ENCODE data around the gene SMIM7.

Gene SMIM7

GRCh38 chr19:16620018-16620417 lies 39.9 kb downstream of the SMIM7 start:
- DNase-seq = no peak

- no peak for DNase-seq
Observed at GRCh38 chr19:16619457-16619856, 40.5 kb downstream of the SMIM7 start.

- DNase-seq = no peak
Observed at GRCh38 chr19:16618248-16618647, 41.7 kb downstream of the SMIM7 start.

GRCh38 chr19:16615808-16616207 lies 44.1 kb downstream of the SMIM7 start:
- DNase-seq = no peak

GRCh38 chr19:16614941-16615340 lies 45.0 kb downstream of the SMIM7 start:
- DNase-seq = no peak

- DNase-seq = no peak
Observed at GRCh38 chr19:16613841-16614240, 46.1 kb downstream of the SMIM7 start.

- no peak for DNase-seq
Observed at GRCh38 chr19:16612636-16613035, 47.3 kb downstream of the SMIM7 start.

- no peak for DNase-seq
Observed at GRCh38 chr19:16611121-16611520, 48.8 kb downstream of the SMIM7 start.

GRCh38 chr19:16609511-16610200 lies 50.3 kb downstream of the SMIM7 start:
- no peak for DNase-seq

GRCh38 chr19:16608290-16608739 lies 51.6 kb downstream of the SMIM7 start:
- no peak for DNase-seq

GRCh38 chr19:16607819-16608218 lies 52.1 kb downstream of the SMIM7 start:
- no peak for DNase-seq

GRCh38 chr19:16605553-16605994 lies 54.4 kb downstream of the SMIM7 start:
- DNase-seq = no peak

GRCh38 chr19:16605115-16605514 lies 54.8 kb downstream of the SMIM7 start:
- no peak for DNase-seq

GRCh38 chr19:16604615-16605014 lies 55.3 kb downstream of the SMIM7 start:
- DNase-seq = no peak

- DNase-seq = no peak
Observed at GRCh38 chr19:16603090-16603489, 56.9 kb downstream of the SMIM7 start.

- no peak for DNase-seq
Observed at GRCh38 chr19:16601378-16602052, 58.4 kb downstream of the SMIM7 start.

- DNase-seq = no peak
Observed at GRCh38 chr19:16600824-16601223, 59.1 kb downstream of the SMIM7 start.

GRCh38 chr19:16599655-16600346 lies 60.1 kb downstream of the SMIM7 start:
- DNase-seq = no peak

GRCh38 chr19:16598848-16599247 lies 61.1 kb downstream of the SMIM7 start:
- no peak for DNase-seq

- no peak for DNase-seq
Observed at GRCh38 chr19:16596399-16596798, 63.5 kb downstream of the SMIM7 start.
